ENCODE measurements around the gene CYP3A4. TPM values are rescaled to one million over a fixed set of nuclear protein-coding genes. Genes with fewer than 3 reads are reported as not detected.

The CYP3A4 gene
- total RNA-seq, 3 donors from 2014 or later (not counting 1 experiment from before 2014, with no cell fraction given) = not detected

GRCh38 chr7:99790407-99790806 lies 6.4 kb upstream of the CYP3A4 start:
- no peaks in the 10 kb centered on the region for H3K9me3 ChIP-seq (ENCODE audit: control insufficient read depth, insufficient read depth, low read length)
- no peaks in the 10 kb centered on the region for H3K36me3 Mint-ChIP-seq
- H3K27ac ChIP-seq (ENCODE audit: low read length) = no peak overlapping the region
- TF ChIP-seq CTCF (IDR thresholded peaks at IDR 0.05) = no peak
- no peaks in the 10 kb centered on the region for H3K27me3 ChIP-seq (ENCODE audit: control insufficient read depth, insufficient read depth, low read length)
- H3K4me3 Mint-ChIP-seq = no peak overlapping the region
- ATAC-seq = no peak
- peaks cover 37 to 43% of the 10 kb centered on the region in 2 donors for H3K4me1 Mint-ChIP-seq
- WGBS (ENCODE audit: insufficient coverage) = 83% methylated on average over 3 of the region's 3 CpGs
- peaks cover 16% of the 10 kb centered on the region for H3K4me1 ChIP-seq (ENCODE audit: control insufficient read depth, insufficient read depth, low read length)
- DNase-seq = no peak
- H3K27ac Mint-ChIP-seq = peak overlapping the region; percentile 86 to 90
- H3K36me3 ChIP-seq (ENCODE audit: control insufficient read depth, insufficient read depth, low read length) = no peaks in the 10 kb centered on the region
- H3K9me3 Mint-ChIP-seq = no peaks in the 10 kb centered on the region
- no peak overlapping the region for H3K4me3 ChIP-seq (ENCODE audit: low read length)
- intact Hi-C loops (cut with micrococcal nuclease) = no loop called here
- peaks cover 0 to 6% of the 10 kb centered on the region in 2 donors for H3K27me3 Mint-ChIP-seq (ENCODE audit: low read depth in 2 of 2)

- Histone ChIP-seq H3K9me3 (ENCODE audit: control insufficient read depth, insufficient read depth, low read length) (no peaks in the 10 kb centered on the region), H3K27me3 (ENCODE audit: control insufficient read depth, insufficient read depth, low read length) (no peaks in the 10 kb centered on the region), H3K4me1 (ENCODE audit: control insufficient read depth, insufficient read depth, low read length) (peaks cover 16% of the 10 kb centered on the region), H3K4me3 (ENCODE audit: low read length) (no peak overlapping the region), H3K27ac (ENCODE audit: low read length) (peak overlapping the region; percentile 78), H3K36me3 (ENCODE audit: control insufficient read depth, insufficient read depth, low read length) (no peaks in the 10 kb centered on the region)
- Mint-ChIP-seq H3K4me3 (no peak overlapping the region), H3K4me1 (peaks cover 37 to 46% of the 10 kb centered on the region in 2 donors), H3K27me3 (ENCODE audit: low read depth in 2 of 2) (peaks cover 0 to 2% of the 10 kb centered on the region in 2 donors), H3K36me3 (no peaks in the 10 kb centered on the region), H3K9me3 (no peaks in the 10 kb centered on the region), H3K27ac (peak overlapping the region; percentile 86 to 90)
- 85% methylated on average over 4 of the region's 4 CpGs for WGBS (ENCODE audit: insufficient coverage)
- intact Hi-C loops (cut with micrococcal nuclease) = no loop called here
- no peak for TF ChIP-seq CTCF (IDR thresholded peaks at IDR 0.05)
- DNase-seq (no peak), ATAC-seq (no peak)
Measured at GRCh38 chr7:99789441-99790070, 5.6 kb upstream of the CYP3A4 start.

GRCh38 chr7:99788554-99788953 lies 4.6 kb upstream of the CYP3A4 start:
- peaks cover 37 to 49% of the 10 kb centered on the region in 2 donors for H3K4me1 Mint-ChIP-seq
- ATAC-seq (peak; percentile 80 to 95 (median 92)), DNase-seq (peak in 1 of 2 donors; percentile 13)
- no peak overlapping the region for H3K4me3 ChIP-seq (ENCODE audit: low read length)
- H3K27me3 Mint-ChIP-seq (ENCODE audit: low read depth in 2 of 2) = peaks cover 0 to 4% of the 10 kb centered on the region in 2 donors
- H3K36me3 ChIP-seq (ENCODE audit: control insufficient read depth, insufficient read depth, low read length) = no peaks in the 10 kb centered on the region
- 50% methylated on average over 2 of the region's 2 CpGs for WGBS (ENCODE audit: insufficient coverage)
- peak overlapping the region; percentile 72 for H3K4me3 Mint-ChIP-seq
- no peaks in the 10 kb centered on the region for H3K36me3 Mint-ChIP-seq
- TF ChIP-seq CTCF (IDR thresholded peaks at IDR 0.05) = no peak
- H3K27me3 ChIP-seq (ENCODE audit: control insufficient read depth, insufficient read depth, low read length) = no peaks in the 10 kb centered on the region
- peak overlapping the region; percentile 86 to 90 for H3K27ac Mint-ChIP-seq
- no peaks in the 10 kb centered on the region for H3K9me3 Mint-ChIP-seq
- intact Hi-C loops (cut with micrococcal nuclease) = no loop called here
- peak overlapping the region; percentile 78 for H3K27ac ChIP-seq (ENCODE audit: low read length)
- no peaks in the 10 kb centered on the region for H3K9me3 ChIP-seq (ENCODE audit: control insufficient read depth, insufficient read depth, low read length)
- H3K4me1 ChIP-seq (ENCODE audit: control insufficient read depth, insufficient read depth, low read length) = peaks cover 16% of the 10 kb centered on the region

Data from natural killer cell (primary cell).